ENCODE data around the gene SAP30BP. TPM values are rescaled to one million over a fixed set of nuclear protein-coding genes. Genes with fewer than 3 reads are reported as not detected.

SAP30BP gene
- total RNA-seq, 2 experiments from 2014 or later = 112 to 113 TPM

GRCh38 chr17:75645889-75646637 is 21.1 kb upstream of the SAP30BP start:
- POLR2A ChIA-PET = interaction anchor here (0.9 to 1.3 kb wide), 3 partner anchors 21 to 107 kb away, joined by 4 to 7 read pairs (median 5); partner anchors contain the start of genes RECQL5 and SAP30BP
- no peak for DNase-seq
- no peaks in the 10 kb centered on the region for H3K36me3 Mint-ChIP-seq
- H3K9me3 Mint-ChIP-seq = no peaks in the 10 kb centered on the region
- H3K27me3 Mint-ChIP-seq = no peaks in the 10 kb centered on the region
- H3K4me3 Mint-ChIP-seq = peak overlapping the region; percentile 43
- peak; percentile 95 for ATAC-seq (ENCODE audit: low read depth)
- peak overlapping the region; percentile 92 for H3K27ac Mint-ChIP-seq
- peaks cover 6% of the 10 kb centered on the region for H3K4me1 Mint-ChIP-seq

GRCh38 chr17:75646638-75646992 is 20.5 kb upstream of the SAP30BP start:
- Mint-ChIP-seq H3K4me3 (no peak overlapping the region), H3K9me3 (no peaks in the 10 kb centered on the region), H3K27me3 (no peaks in the 10 kb centered on the region), H3K4me1 (peaks cover 6% of the 10 kb centered on the region), H3K36me3 (no peaks in the 10 kb centered on the region), H3K27ac (peak overlapping the region; percentile 92)
- POLR2A ChIA-PET = interaction anchor here (0.9 to 1.0 kb wide), 2 partner anchors 21 to 107 kb away, joined by 5 to 7 read pairs; partner anchors contain the start of genes RECQL5 and SAP30BP
- ATAC-seq (ENCODE audit: low read depth) (no peak), DNase-seq (no peak)

- H3K27me3 Mint-ChIP-seq = no peaks in the 10 kb centered on the region
- H3K4me1 Mint-ChIP-seq = peaks cover 6% of the 10 kb centered on the region
- H3K4me3 Mint-ChIP-seq = no peak overlapping the region
- DNase-seq (no peak), ATAC-seq (ENCODE audit: low read depth) (no peak)
- H3K9me3 Mint-ChIP-seq = no peaks in the 10 kb centered on the region
- H3K36me3 Mint-ChIP-seq = no peaks in the 10 kb centered on the region
- POLR2A ChIA-PET = interaction anchor here (0.9 kb wide), 1 partner anchor 106 kb away, joined by 5 read pairs; no protein-coding TSS in a partner anchor
- peak overlapping the region; percentile 92 for H3K27ac Mint-ChIP-seq
Measured at GRCh38 chr17:75647061-75647460, 20.1 kb upstream of the SAP30BP start.

- no peak overlapping the region for H3K4me3 Mint-ChIP-seq
- H3K4me1 Mint-ChIP-seq = peaks cover 9% of the 10 kb centered on the region
- H3K27me3 Mint-ChIP-seq = no peaks in the 10 kb centered on the region
- peaks cover 2% of the 10 kb centered on the region for H3K36me3 Mint-ChIP-seq
- POLR2A ChIA-PET = no interaction called here
- H3K27ac Mint-ChIP-seq = no peak overlapping the region
- no peak for DNase-seq
- no peaks in the 10 kb centered on the region for H3K9me3 Mint-ChIP-seq
- no peak for ATAC-seq (ENCODE audit: low read depth)
Measured at GRCh38 chr17:75647921-75648320, 19.2 kb upstream of the SAP30BP start.

- H3K4me1 Mint-ChIP-seq = peaks cover 17% of the 10 kb centered on the region
Measured at GRCh38 chr17:75649687-75650086, 17.5 kb upstream of the SAP30BP start.

GRCh38 chr17:75650874-75651273 is 16.3 kb upstream of the SAP30BP start:
- no peak overlapping the region for H3K27ac Mint-ChIP-seq
- peaks cover 15% of the 10 kb centered on the region for H3K4me1 Mint-ChIP-seq
- H3K27me3 Mint-ChIP-seq = no peaks in the 10 kb centered on the region
- no peaks in the 10 kb centered on the region for H3K9me3 Mint-ChIP-seq
- DNase-seq = no peak
- no peak for ATAC-seq (ENCODE audit: low read depth)
- POLR2A ChIA-PET = interaction anchor here (1.2 kb wide), 1 partner anchor 15 kb away, joined by 4 read pairs; no protein-coding TSS in a partner anchor
- H3K4me3 Mint-ChIP-seq = no peak overlapping the region
- peaks cover 4% of the 10 kb centered on the region for H3K36me3 Mint-ChIP-seq

More at GRCh38 chr17:75649687-75650086, 17.5 kb upstream of the SAP30BP start:
- Mint-ChIP-seq H3K27me3 (no peaks in the 10 kb centered on the region), H3K27ac (no peak overlapping the region), H3K4me3 (no peak overlapping the region), H3K9me3 (no peaks in the 10 kb centered on the region), H3K36me3 (peaks cover 4% of the 10 kb centered on the region)
- DNase-seq (no peak), ATAC-seq (ENCODE audit: low read depth) (no peak)
- POLR2A ChIA-PET = interaction anchor here (0.5 kb wide), 1 partner anchor 28 kb away, joined by 5 read pairs; no protein-coding TSS in a partner anchor

- POLR2A ChIA-PET = interaction anchor here (0.6 to 1.2 kb wide), 3 partner anchors 14 to 200 kb away, joined by 3 to 4 read pairs (median 4); partner anchors contain the start of gene SMIM5
- Mint-ChIP-seq H3K4me3 (no peak overlapping the region), H3K27ac (no peak overlapping the region), H3K9me3 (no peaks in the 10 kb centered on the region), H3K36me3 (peaks cover 5% of the 10 kb centered on the region), H3K27me3 (no peaks in the 10 kb centered on the region), H3K4me1 (peaks cover 11% of the 10 kb centered on the region)
- ATAC-seq (ENCODE audit: low read depth) (no peak), DNase-seq (no peak)
Measured at GRCh38 chr17:75652341-75652740, 14.8 kb upstream of the SAP30BP start.

- Mint-ChIP-seq H3K27ac (peak overlapping the region; percentile 65), H3K9me3 (no peaks in the 10 kb centered on the region), H3K4me3 (no peak overlapping the region), H3K36me3 (peaks cover 5% of the 10 kb centered on the region), H3K4me1 (peaks cover 11% of the 10 kb centered on the region), H3K27me3 (no peaks in the 10 kb centered on the region)
- DNase-seq (no peak), ATAC-seq (ENCODE audit: low read depth) (peak; percentile 87)
- POLR2A ChIA-PET = interaction anchor here (0.8 kb wide), 1 partner anchor 20 kb away, joined by 4 read pairs; the partner anchor contains the start of gene SMIM5
Measured at GRCh38 chr17:75652934-75653549, 14.1 kb upstream of the SAP30BP start.

- POLR2A ChIA-PET = interaction anchor here (1.2 kb wide), 1 partner anchor 12 kb away, joined by 3 read pairs; the partner anchor contains the start of gene RECQL5
- Mint-ChIP-seq H3K27ac (no peak overlapping the region), H3K36me3 (peaks cover 5% of the 10 kb centered on the region), H3K9me3 (no peaks in the 10 kb centered on the region), H3K27me3 (no peaks in the 10 kb centered on the region), H3K4me1 (peaks cover 11% of the 10 kb centered on the region), H3K4me3 (no peak overlapping the region)
- DNase-seq = no peak
- no peak for ATAC-seq (ENCODE audit: low read depth)
Measured at GRCh38 chr17:75654176-75654575, 13.0 kb upstream of the SAP30BP start.

- H3K9me3 Mint-ChIP-seq = no peaks in the 10 kb centered on the region
- H3K4me1 Mint-ChIP-seq = peaks cover 5% of the 10 kb centered on the region
- H3K36me3 Mint-ChIP-seq = peaks cover 3% of the 10 kb centered on the region
- POLR2A ChIA-PET = interaction anchor here (0.6 to 3.7 kb wide), 2 partner anchors 9 to 111 kb away, joined by 4 to 16 read pairs; partner anchors contain the start of genes RECQL5 and SAP30BP
- no peaks in the 10 kb centered on the region for H3K27me3 Mint-ChIP-seq
- H3K4me3 Mint-ChIP-seq = no peak overlapping the region
- no peak overlapping the region for H3K27ac Mint-ChIP-seq
- DNase-seq = no peak
- ATAC-seq (ENCODE audit: low read depth) = no peak
Measured at GRCh38 chr17:75658237-75658636, 8.9 kb upstream of the SAP30BP start.

- no peaks in the 10 kb centered on the region for H3K9me3 Mint-ChIP-seq
- H3K4me1 Mint-ChIP-seq = peaks cover 8% of the 10 kb centered on the region
- H3K27me3 Mint-ChIP-seq = no peaks in the 10 kb centered on the region
- no peak overlapping the region for H3K4me3 Mint-ChIP-seq
- POLR2A ChIA-PET = no interaction called here
- H3K27ac Mint-ChIP-seq = no peak overlapping the region
- no peak for ATAC-seq (ENCODE audit: low read depth)
- peaks cover 7% of the 10 kb centered on the region for H3K36me3 Mint-ChIP-seq
- no peak for DNase-seq
Measured at GRCh38 chr17:75661531-75661930, 5.6 kb upstream of the SAP30BP start.

GRCh38 chr17:75662511-75662910 is 4.6 kb upstream of the SAP30BP start:
- H3K27me3 Mint-ChIP-seq = no peaks in the 10 kb centered on the region
- peaks cover 8% of the 10 kb centered on the region for H3K4me1 Mint-ChIP-seq
- H3K36me3 Mint-ChIP-seq = peaks cover 6% of the 10 kb centered on the region
- no peak overlapping the region for H3K27ac Mint-ChIP-seq
- H3K4me3 Mint-ChIP-seq = no peak overlapping the region
- POLR2A ChIA-PET = no interaction called here
- H3K9me3 Mint-ChIP-seq = no peaks in the 10 kb centered on the region
- DNase-seq (no peak), ATAC-seq (ENCODE audit: low read depth) (no peak)

- ATAC-seq (ENCODE audit: low read depth) = no peak
- DNase-seq = no peak
- Mint-ChIP-seq H3K27ac (no peak overlapping the region), H3K4me3 (no peak overlapping the region), H3K36me3 (peaks cover 9% of the 10 kb centered on the region), H3K4me1 (peaks cover 14% of the 10 kb centered on the region), H3K9me3 (no peaks in the 10 kb centered on the region), H3K27me3 (no peaks in the 10 kb centered on the region)
- POLR2A ChIA-PET = interaction anchor here (0.6 kb wide), 1 partner anchor 41 kb away, joined by 3 read pairs; no protein-coding TSS in a partner anchor
Measured at GRCh38 chr17:75664099-75664549, 3.0 kb upstream of the SAP30BP start.

All from activated naive CD8-positive, alpha-beta T cell treated with anti-CD3 and anti-CD28 coated beads, Interleukin-2, amount 10 ng/mL, durations not matched to agents 7 days and 5 days (primary cell).